ENCODE results near the gene ARHGEF40.

ARHGEF40 gene

GRCh38 chr14:21121122-21121521, 51.0 kb downstream of the ARHGEF40 start:
- DNase-seq (ENCODE audit: low spot score) = no peak

GRCh38 chr14:21123429-21123828, 53.3 kb downstream of the ARHGEF40 start:
- no peak for DNase-seq (ENCODE audit: low spot score)

GRCh38 chr14:21133901-21134300, 63.8 kb downstream of the ARHGEF40 start:
- no peak for DNase-seq (ENCODE audit: low spot score)

GRCh38 chr14:21136024-21136423, 65.9 kb downstream of the ARHGEF40 start:
- DNase-seq (ENCODE audit: low spot score) = peak; percentile 5

Data from pons (tissue), 1 donor.